ENCODE data around the gene KRT76.

Gene KRT76

DNA sequence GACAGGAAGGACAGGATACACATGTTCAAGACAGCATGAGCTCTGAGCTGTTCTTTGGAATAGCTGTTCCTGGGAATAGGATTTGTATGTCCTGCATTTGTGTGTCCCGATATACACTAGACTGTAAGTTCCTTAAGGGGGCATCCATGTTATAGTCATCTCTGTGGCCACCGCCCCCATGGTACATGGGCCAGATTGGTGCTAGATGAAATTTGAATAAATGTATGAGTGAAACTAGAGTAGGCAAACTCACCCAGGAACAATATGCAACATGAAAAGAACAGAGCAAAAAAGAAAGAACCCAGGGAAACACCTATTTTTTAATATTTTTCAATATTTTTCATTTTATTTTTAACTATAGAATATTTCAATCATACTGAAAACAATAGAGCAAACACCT is 48.8 kb downstream of the KRT76 start:
- DNase-seq = no peak

DNA sequence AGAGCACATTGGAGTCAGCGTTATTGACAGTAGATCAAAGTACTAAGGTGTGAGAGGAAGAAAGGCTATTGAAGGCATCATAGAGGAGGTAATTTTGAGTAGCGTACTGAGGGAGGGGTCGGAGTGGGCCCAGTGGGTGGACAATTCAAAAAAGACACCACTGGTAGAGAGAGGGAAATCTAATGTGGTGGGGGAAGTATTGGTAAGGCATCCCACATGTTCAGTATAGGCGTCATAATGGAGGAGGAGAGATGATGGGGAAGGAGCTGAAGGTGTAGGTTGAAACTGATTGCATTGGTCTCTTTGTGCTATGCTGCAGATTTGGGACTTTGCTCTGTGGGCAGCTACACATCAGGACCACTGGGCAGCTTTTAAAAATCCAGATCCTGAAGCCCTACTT is 50.1 kb downstream of the KRT76 start:
- no peak for DNase-seq

DNA sequence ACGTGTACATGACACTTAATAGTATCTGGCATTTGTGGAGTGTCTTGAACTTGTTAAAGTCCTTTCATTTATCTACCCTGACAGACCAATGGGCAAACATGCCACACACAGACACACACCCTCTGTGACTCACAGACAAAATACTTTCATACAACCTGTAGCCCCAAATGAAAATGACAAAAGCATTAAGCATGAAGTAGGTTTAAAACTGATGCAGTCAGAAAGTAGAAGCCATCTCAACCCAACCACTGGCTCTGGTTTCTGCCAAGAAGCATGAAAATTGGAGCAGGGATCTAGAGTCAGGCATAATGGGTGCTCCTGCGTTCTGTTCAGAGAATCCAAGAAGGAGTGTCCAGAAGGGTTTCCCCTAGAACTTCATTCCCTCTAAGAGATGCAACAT is 50.7 kb downstream of the KRT76 start:
- no peak for DNase-seq

DNA sequence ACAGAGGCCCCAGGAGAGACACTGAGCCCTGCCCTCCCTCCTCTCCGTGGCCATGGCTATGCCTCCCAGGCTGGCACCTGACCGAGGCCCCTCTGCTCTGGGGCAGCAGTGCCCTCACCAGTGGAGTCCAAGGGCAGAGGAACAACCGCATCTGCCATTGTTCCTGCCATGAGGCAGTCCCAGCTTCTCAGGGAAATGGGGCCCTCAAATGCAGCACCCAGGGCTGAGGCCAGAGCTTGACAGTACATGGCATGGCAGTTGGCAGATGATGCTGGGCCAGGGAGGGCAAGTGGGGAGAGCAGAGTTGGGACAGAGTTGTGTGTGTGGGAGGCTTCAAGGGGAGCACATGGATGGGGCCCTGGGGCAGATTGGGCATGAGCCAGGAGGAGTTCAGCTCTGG is 52.8 kb downstream of the KRT76 start:
- no peak for DNase-seq

DNA sequence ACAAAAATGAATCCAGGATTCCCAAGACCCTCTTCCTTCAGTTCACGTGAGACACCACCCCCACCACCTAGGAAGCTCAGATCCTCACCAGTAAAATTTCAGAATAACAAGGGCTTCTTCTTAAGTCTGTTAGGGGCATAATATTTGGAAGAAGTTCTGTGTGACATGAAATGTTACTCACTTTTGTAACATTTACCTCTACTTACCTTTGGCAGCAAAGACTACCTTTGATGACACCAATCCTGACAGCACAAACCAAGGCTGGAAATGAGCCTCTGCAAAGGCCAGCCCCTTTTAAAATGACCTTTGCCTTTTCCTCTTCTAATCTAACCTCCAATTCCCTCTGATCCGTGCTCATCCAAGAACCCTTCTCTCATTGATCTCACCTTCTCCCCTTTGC is 54.5 kb downstream of the KRT76 start:
- no peak for DNase-seq

DNA sequence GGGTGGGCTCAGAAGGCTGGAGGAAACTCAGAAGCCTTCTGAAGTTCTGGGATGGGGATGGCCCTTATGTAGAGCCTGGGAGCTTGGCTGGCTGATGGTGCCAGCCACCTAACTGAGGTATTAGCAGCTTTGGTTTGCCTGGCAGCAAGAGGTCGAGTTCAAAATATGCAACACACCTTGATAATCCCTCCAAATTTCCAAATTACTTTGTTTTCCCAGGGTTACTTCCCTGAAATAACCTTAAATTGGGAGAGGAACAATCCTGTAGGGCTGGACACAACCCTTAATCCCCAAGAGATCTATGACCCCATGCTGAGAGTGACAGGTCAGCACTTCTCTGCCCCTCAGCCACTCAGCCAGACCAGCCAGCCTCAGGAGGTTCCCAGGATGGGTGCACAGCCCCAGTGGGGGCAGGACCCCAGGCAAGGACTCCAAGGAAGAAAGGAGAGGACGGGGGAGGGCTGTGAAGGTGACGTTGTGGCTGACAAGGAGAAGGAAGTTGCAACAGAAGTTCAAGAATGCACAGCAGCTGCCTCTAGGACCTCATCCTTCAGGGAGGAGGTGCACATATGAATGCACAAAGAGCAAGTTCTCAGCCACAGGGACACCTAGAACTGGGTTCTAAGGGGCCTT is 55.2 kb downstream of the KRT76 start:
- DNase-seq = no peak

DNA sequence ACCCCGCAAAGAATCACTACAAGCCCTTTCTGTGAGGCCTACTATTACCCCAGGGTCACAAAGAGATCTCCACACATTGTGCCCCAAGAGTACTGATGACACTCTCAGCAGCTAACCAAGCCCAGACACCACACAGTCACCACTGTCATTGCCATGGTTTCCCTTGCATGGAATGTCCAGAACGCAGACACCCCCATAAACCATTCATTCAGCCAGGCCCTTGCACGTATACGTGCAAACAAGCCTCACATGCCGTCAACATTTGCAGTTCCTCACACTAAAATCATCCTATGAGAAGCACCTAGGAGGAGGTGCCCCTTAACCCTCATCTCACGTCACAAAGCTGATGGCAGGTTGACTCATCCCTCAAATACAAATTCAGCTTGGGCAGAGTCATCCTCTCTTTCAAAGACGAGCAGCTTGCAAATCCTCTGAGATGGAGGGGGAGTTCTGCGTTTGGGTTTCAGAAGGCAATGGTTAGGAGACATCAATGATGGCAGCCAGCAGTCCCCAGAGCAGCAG is 56.7 kb downstream of the KRT76 start:
- DNase-seq = no peak

All from activated naive CD4-positive, alpha-beta T cell treated with anti-CD3 and anti-CD28 coated beads, Interleukin-2, amount 50 U/mL, for 16 hours (primary cell).